Omental fat pad (tissue), 4 donors: Measurements from ENCODE around the gene PTK7. TPM values are rescaled to one million over a fixed set of nuclear protein-coding genes. Genes with fewer than 3 reads are reported as not detected.

Source experiments
- ATAC-seq: fragments of 150-250 bp; one replicate; pipeline ENCODE4 v1.9.1; 2016; ENCODE audit warnings: mild to moderate bottlenecking, moderate library complexity; ENCODE audit not compliant: low FRiP score
- DNase-seq: peaks from one replicate; pipeline ENCODE4 v3.0.0-alpha.2; 2019; ENCODE audit warnings: low spot score
- CTCF ChIP-seq, 3 donors: fragments of 450-650 bp; IDR thresholded peaks; one replicate each; pipeline ENCODE4 v1.5.1; 2016 to 2017; ENCODE audit warnings: antibody characterized with exemption in 3 of 3, mild to moderate bottlenecking in 3 of 3, moderate library complexity in 2 of 3
- total RNA-seq, 4 donors: library from RNA; depleted of rRNA; stranded (reverse); fragments of >200 nt; gene quantifications; one replicate each; pipeline ENCODE4 v1.1.0, GENCODE V29; 2016

Gene PTK7
- total RNA-seq, 4 donors from 2014 or later: 11.5 to 38.9 (median 13.8) TPM

GRCh38 chr6:43043310-43043709 lies 32.8 kb upstream of the PTK7 start:
- ATAC-seq (no peak), DNase-seq (no peak)
- no peak for TF ChIP-seq CTCF (IDR thresholded peaks at IDR 0.05)

- no peak for TF ChIP-seq CTCF (IDR thresholded peaks at IDR 0.05)
- no peak for DNase-seq
- ATAC-seq: no peak
Observed at GRCh38 chr6:43045371-43045930, 30.7 kb upstream of the PTK7 start.

GRCh38 chr6:43047998-43048397 lies 28.1 kb upstream of the PTK7 start:
- no peak for TF ChIP-seq CTCF (IDR thresholded peaks at IDR 0.05)
- no peak for ATAC-seq
- no peak for DNase-seq

GRCh38 chr6:43050981-43051380 lies 25.1 kb upstream of the PTK7 start:
- ATAC-seq: no peak
- DNase-seq: no peak
- TF ChIP-seq CTCF (IDR thresholded peaks at IDR 0.05): no peak

- no peak for ATAC-seq
- no peak for TF ChIP-seq CTCF (IDR thresholded peaks at IDR 0.05)
- no peak for DNase-seq
Observed at GRCh38 chr6:43052225-43052841, 23.8 kb upstream of the PTK7 start.

- no peak for DNase-seq
- TF ChIP-seq CTCF (IDR thresholded peaks at IDR 0.05): no peak
Observed at GRCh38 chr6:43052842-43053544, 23.1 kb upstream of the PTK7 start.

More at GRCh38 chr6:43052842-43053544, 23.1 kb upstream of the PTK7 start:
- peak; percentile 19 for ATAC-seq
